NCI-H345 treated with DMSO at 0.1 percent for 48 hours (cell line): Measurements from ENCODE around the gene ZNF407.

Experiments
- DNase-seq: peaks from one replicate; lab custom pipeline; 2025; ENCODE audit not compliant: unreplicated experiment; lab: John Stamatoyannopoulos, UW

ZNF407 gene

GRCh38 chr18:74775239-74775638 lies 177.6 kb downstream of the ZNF407 start:
- no peak for DNase-seq

- no peak for DNase-seq
Observed at GRCh38 chr18:74778191-74778847, 180.6 kb downstream of the ZNF407 start.

GRCh38 chr18:74784752-74785151 lies 187.1 kb downstream of the ZNF407 start:
- DNase-seq = peak; percentile 89

GRCh38 chr18:74785632-74786031 lies 188.0 kb downstream of the ZNF407 start:
- DNase-seq = no peak

- no peak for DNase-seq
Observed at GRCh38 chr18:74788657-74789056, 191.0 kb downstream of the ZNF407 start.

GRCh38 chr18:74789078-74789477 lies 191.4 kb downstream of the ZNF407 start:
- no peak for DNase-seq

GRCh38 chr18:74790451-74790850 lies 192.8 kb downstream of the ZNF407 start:
- no peak for DNase-seq

- no peak for DNase-seq
Observed at GRCh38 chr18:74791501-74792194, 194.0 kb downstream of the ZNF407 start.

- no peak for DNase-seq
Observed at GRCh38 chr18:74793746-74794145, 196.1 kb downstream of the ZNF407 start.

GRCh38 chr18:74795751-74796150 lies 198.1 kb downstream of the ZNF407 start:
- no peak for DNase-seq

GRCh38 chr18:74796211-74796610 lies 198.5 kb downstream of the ZNF407 start:
- no peak for DNase-seq

GRCh38 chr18:74796841-74797576 lies 199.3 kb downstream of the ZNF407 start:
- DNase-seq = no peak

GRCh38 chr18:74797577-74798151 lies 200.0 kb downstream of the ZNF407 start:
- DNase-seq = no peak

- DNase-seq = no peak
Observed at GRCh38 chr18:74799542-74799941, 201.9 kb downstream of the ZNF407 start.

GRCh38 chr18:74800098-74800497 lies 202.4 kb downstream of the ZNF407 start:
- no peak for DNase-seq

- DNase-seq = no peak
Observed at GRCh38 chr18:74803117-74803516, 205.4 kb downstream of the ZNF407 start.

- DNase-seq = no peak
Observed at GRCh38 chr18:74803769-74804168, 206.1 kb downstream of the ZNF407 start.

GRCh38 chr18:74804677-74805076 lies 207.0 kb downstream of the ZNF407 start:
- peak; percentile 20 for DNase-seq

GRCh38 chr18:74806073-74806472 lies 208.4 kb downstream of the ZNF407 start:
- DNase-seq = no peak

GRCh38 chr18:74806700-74807416 lies 209.2 kb downstream of the ZNF407 start:
- DNase-seq = peak; percentile 47

- DNase-seq = no peak
Observed at GRCh38 chr18:74817576-74817975, 219.9 kb downstream of the ZNF407 start.
